HEK293 (cell line): ENCODE data around the gene FSD2.

Experiments
- BCL6B ChIP-seq: fragments of 450-650 bp; formaldehyde crosslinking; IDR thresholded peaks from 2 replicates; pipeline ENCODE4 v1.5.1; 2017; ENCODE audit warnings: missing biosample characterization, missing genetic modification characterization
- GLI2 ChIP-seq: fragments of 450-650 bp; formaldehyde crosslinking; IDR thresholded peaks from 2 replicates; pipeline ENCODE4; 2017; ENCODE audit warnings: missing biosample characterization, missing genetic modification characterization, low read depth, borderline replicate concordance
- KLF1 ChIP-seq: fragments of 450-650 bp; formaldehyde crosslinking; IDR thresholded peaks from 2 replicates; pipeline ENCODE4 v1.5.1; 2016; ENCODE audit warnings: missing biosample characterization, missing genetic modification characterization
- KLF8 ChIP-seq: fragments of 450-650 bp; formaldehyde crosslinking; IDR thresholded peaks from 2 replicates; pipeline ENCODE4 v1.5.1; 2016; ENCODE audit warnings: missing biosample characterization, missing genetic modification characterization
- OSR2 ChIP-seq: fragments of 450-650 bp; formaldehyde crosslinking; IDR thresholded peaks from 2 replicates; pipeline ENCODE4 v1.5.1; 2016; ENCODE audit warnings: missing biosample characterization, missing genetic modification characterization
- SCRT2 ChIP-seq: fragments of 450-650 bp; formaldehyde crosslinking; IDR thresholded peaks from 2 replicates; pipeline ENCODE4 v1.5.1; 2016; ENCODE audit warnings: missing biosample characterization, missing genetic modification characterization
- ZBTB10 ChIP-seq: fragments of 450-650 bp; formaldehyde crosslinking; IDR thresholded peaks from 2 replicates; pipeline ENCODE4 v1.5.1; 2016; ENCODE audit warnings: missing biosample characterization, missing genetic modification characterization
- ZBTB7A ChIP-seq: fragments of 450-650 bp; formaldehyde crosslinking; IDR thresholded peaks from 2 replicates; pipeline ENCODE4 v1.5.1; 2016; ENCODE audit warnings: low read depth, missing biosample characterization, missing genetic modification characterization
- ZBTB8A ChIP-seq: fragments of 450-650 bp; formaldehyde crosslinking; IDR thresholded peaks from 2 replicates; pipeline ENCODE4 v1.5.1; 2016; ENCODE audit warnings: missing biosample characterization, missing genetic modification characterization
- ZIC2 ChIP-seq: fragments of 450-650 bp; formaldehyde crosslinking; IDR thresholded peaks from 2 replicates; pipeline ENCODE4 v1.5.1; 2016; ENCODE audit warnings: missing biosample characterization, missing genetic modification characterization
- ZNF114 ChIP-seq: fragments of 450-650 bp; formaldehyde crosslinking; IDR thresholded peaks from 2 replicates; pipeline ENCODE4 v1.5.0; 2017; ENCODE audit warnings: missing biosample characterization, missing genetic modification characterization
- ZNF221 ChIP-seq: fragments of 450-650 bp; formaldehyde crosslinking; IDR thresholded peaks from 2 replicates; pipeline ENCODE4 v1.5.1; 2017; ENCODE audit warnings: missing biosample characterization, missing genetic modification characterization, borderline replicate concordance
- ZNF223 ChIP-seq: fragments of 450-650 bp; formaldehyde crosslinking; IDR thresholded peaks from 2 replicates; pipeline ENCODE4 v1.5.1; 2016; ENCODE audit warnings: missing biosample characterization, missing genetic modification characterization
- ZNF23 ChIP-seq: fragments of 450-650 bp; formaldehyde crosslinking; IDR thresholded peaks from 2 replicates; pipeline ENCODE4 v1.5.1; 2016; ENCODE audit warnings: missing biosample characterization, missing genetic modification characterization, borderline replicate concordance
- ZNF24 ChIP-seq: fragments of 450-650 bp; formaldehyde crosslinking; IDR thresholded peaks from 2 replicates; pipeline ENCODE4 v1.5.1; 2016; ENCODE audit warnings: missing biosample characterization, missing genetic modification characterization
- ZNF324 ChIP-seq: fragments of 450-650 bp; formaldehyde crosslinking; IDR thresholded peaks from 2 replicates; pipeline ENCODE4 v1.5.1; 2016; ENCODE audit warnings: missing biosample characterization, missing genetic modification characterization
- ZNF423 ChIP-seq: fragments of 450-650 bp; formaldehyde crosslinking; IDR thresholded peaks from 2 replicates; pipeline ENCODE4 v1.5.1; 2016; ENCODE audit warnings: missing biosample characterization, missing genetic modification characterization
- ZNF510 ChIP-seq: fragments of 450-650 bp; formaldehyde crosslinking; IDR thresholded peaks from 2 replicates; pipeline ENCODE4 v1.5.1; 2018; ENCODE audit warnings: mild to moderate bottlenecking, missing genetic modification characterization, missing biosample characterization; ENCODE audit not compliant: insufficient replicate concordance
- ZNF521 ChIP-seq: fragments of 450-650 bp; formaldehyde crosslinking; IDR thresholded peaks from 2 replicates; pipeline ENCODE4 v1.5.1; 2017; ENCODE audit warnings: missing biosample characterization, mild to moderate bottlenecking, missing genetic modification characterization
- ZNF580 ChIP-seq: fragments of 450-650 bp; formaldehyde crosslinking; IDR thresholded peaks from 2 replicates; pipeline ENCODE4 v1.5.1; 2016; ENCODE audit warnings: missing biosample characterization, missing genetic modification characterization
- ZNF792 ChIP-seq: fragments of 450-650 bp; formaldehyde crosslinking; IDR thresholded peaks from 2 replicates; pipeline ENCODE4 v1.5.1; 2016; ENCODE audit warnings: missing biosample characterization, missing genetic modification characterization
- ZXDB ChIP-seq: fragments of 450-650 bp; formaldehyde crosslinking; IDR thresholded peaks from 2 replicates; pipeline ENCODE4 v1.5.1; 2016; ENCODE audit warnings: missing biosample characterization, missing genetic modification characterization
- TF ChIP-seq, protein P1 (sequence below): fragments of 450-650 bp; formaldehyde crosslinking; IDR thresholded peaks from 2 replicates; pipeline ENCODE4 v1.5.1; 2016; ENCODE audit warnings: missing biosample characterization, missing genetic modification characterization
- TF ChIP-seq, protein P2 (sequence below): fragments of 450-650 bp; formaldehyde crosslinking; IDR thresholded peaks from 2 replicates; pipeline ENCODE4 v1.5.1; 2016; ENCODE audit warnings: missing biosample characterization, missing genetic modification characterization
- TF ChIP-seq, protein P3 (sequence below): fragments of 450-650 bp; formaldehyde crosslinking; IDR thresholded peaks from 2 replicates; pipeline ENCODE4 v1.5.1; 2016; ENCODE audit warnings: missing biosample characterization, missing genetic modification characterization, low read depth

Gene FSD2

DNA sequence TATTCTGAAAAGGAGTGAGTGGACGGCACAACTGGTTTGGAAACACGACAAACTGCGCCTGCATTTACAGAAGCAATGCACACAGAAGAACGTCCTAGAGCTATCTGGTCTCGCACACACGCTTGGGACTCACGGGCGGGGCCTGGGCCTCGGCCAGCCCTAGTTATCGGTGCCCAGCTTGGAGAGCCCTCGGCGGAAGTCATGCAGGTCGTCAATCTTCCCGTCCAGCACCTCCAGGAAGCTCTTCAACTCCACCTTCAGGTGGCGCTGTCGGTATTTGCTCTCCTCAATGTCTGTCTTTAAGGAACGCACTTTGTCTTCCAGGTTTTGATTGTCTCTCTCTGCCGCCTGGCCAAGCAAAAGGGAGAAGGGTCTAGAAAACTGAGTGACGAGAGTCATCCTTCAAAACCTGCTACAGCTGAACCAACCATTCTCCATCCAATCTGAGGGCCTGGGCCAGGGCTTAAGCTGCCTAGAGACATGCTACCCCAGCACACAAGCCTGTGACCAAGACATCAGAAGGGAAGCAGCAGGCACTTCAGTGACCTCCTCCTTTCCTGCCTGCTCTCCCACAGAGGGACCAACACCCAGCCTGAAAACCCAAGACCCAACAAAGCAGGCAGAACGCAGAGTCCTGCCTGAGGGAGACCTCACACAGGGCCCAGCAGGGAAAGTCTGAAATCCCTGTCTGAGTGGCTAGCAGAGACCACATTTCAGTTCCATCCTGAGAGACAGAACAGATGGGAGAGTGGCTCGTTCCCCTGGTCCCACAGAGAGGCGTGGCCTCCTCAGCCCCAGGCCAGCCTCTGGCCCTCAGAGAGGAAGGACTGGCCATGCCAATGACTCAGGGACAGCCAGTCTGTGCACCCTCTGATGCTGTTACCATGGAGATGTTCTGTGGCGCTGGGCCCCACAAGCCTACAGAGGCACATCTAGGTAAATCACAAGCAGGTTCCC lies 44.0 kb upstream of the FSD2 start (continued):
- TF ChIP-seq ZNF521 (tag by site-specific recombination) (no peak), ZNF23 (tag by site-specific recombination) (no peak), ZIC2 (tag by site-specific recombination) (peak; percentile 64; the same call in 1 of the 2 replicates), ZBTB8A (peak; percentile 67), ZNF223 (tag by site-specific recombination) (no peak), GLI2 (tag by site-specific recombination) (no peak), KLF8 (tag by site-specific recombination) (no peak), ZNF423 (tag by site-specific recombination) (no peak), KLF1 (no peak), ZNF324 (peak; percentile 50; the same call in 1 of the 2 replicates), SCRT2 (tag by site-specific recombination) (no peak), BCL6B (0 out of 2 replicates have a peak, but pooled peaks have one; percentile 48), ZNF580 (tag by site-specific recombination) (no peak), ZNF510 (tag by site-specific recombination) (no peak), ZNF792 (tag by site-specific recombination) (no peak), ZNF221 (no peak), ZXDB (no peak), ZNF114 (tag by site-specific recombination) (no peak), OSR2 (no peak), ZBTB10 (tag by site-specific recombination) (no peak), ZNF24 (no peak), ZBTB7A (tag by site-specific recombination) (no peak)
- TF ChIP-seq, protein P1, sequence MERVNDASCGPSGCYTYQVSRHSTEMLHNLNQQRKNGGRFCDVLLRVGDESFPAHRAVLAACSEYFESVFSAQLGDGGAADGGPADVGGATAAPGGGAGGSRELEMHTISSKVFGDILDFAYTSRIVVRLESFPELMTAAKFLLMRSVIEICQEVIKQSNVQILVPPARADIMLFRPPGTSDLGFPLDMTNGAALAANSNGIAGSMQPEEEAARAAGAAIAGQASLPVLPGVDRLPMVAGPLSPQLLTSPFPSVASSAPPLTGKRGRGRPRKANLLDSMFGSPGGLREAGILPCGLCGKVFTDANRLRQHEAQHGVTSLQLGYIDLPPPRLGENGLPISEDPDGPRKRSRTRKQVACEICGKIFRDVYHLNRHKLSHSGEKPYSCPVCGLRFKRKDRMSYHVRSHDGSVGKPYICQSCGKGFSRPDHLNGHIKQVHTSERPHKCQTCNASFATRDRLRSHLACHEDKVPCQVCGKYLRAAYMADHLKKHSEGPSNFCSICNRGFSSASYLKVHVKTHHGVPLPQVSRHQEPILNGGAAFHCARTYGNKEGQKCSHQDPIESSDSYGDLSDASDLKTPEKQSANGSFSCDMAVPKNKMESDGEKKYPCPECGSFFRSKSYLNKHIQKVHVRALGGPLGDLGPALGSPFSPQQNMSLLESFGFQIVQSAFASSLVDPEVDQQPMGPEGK (tag by site-specific recombination) = no peak
- TF ChIP-seq, protein P2, sequence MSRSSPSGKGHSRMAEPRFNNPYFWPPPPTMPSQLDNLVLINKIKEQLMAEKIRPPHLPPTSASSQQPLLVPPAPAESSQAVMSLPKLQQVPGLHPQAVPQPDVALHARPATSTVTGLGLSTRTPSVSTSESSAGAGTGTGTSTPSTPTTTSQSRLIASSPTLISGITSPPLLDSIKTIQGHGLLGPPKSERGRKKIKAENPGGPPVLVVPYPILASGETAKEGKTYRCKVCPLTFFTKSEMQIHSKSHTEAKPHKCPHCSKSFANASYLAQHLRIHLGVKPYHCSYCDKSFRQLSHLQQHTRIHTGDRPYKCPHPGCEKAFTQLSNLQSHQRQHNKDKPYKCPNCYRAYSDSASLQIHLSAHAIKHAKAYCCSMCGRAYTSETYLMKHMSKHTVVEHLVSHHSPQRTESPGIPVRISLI = no peak
- TF ChIP-seq, protein P3, sequence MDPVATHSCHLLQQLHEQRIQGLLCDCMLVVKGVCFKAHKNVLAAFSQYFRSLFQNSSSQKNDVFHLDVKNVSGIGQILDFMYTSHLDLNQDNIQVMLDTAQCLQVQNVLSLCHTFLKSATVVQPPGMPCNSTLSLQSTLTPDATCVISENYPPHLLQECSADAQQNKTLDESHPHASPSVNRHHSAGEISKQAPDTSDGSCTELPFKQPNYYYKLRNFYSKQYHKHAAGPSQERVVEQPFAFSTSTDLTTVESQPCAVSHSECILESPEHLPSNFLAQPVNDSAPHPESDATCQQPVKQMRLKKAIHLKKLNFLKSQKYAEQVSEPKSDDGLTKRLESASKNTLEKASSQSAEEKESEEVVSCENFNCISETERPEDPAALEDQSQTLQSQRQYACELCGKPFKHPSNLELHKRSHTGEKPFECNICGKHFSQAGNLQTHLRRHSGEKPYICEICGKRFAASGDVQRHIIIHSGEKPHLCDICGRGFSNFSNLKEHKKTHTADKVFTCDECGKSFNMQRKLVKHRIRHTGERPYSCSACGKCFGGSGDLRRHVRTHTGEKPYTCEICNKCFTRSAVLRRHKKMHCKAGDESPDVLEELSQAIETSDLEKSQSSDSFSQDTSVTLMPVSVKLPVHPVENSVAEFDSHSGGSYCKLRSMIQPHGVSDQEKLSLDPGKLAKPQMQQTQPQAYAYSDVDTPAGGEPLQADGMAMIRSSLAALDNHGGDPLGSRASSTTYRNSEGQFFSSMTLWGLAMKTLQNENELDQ (tag by site-specific recombination) = 0 out of 2 replicates have a peak, but pooled peaks have one; percentile 49
